Naive thymus-derived CD8-positive, alpha-beta T cell (primary cell): ENCODE results near the gene OR10C1. TPM values are rescaled to one million over a fixed set of nuclear protein-coding genes. Genes with fewer than 3 reads are reported as not detected.

ENCODE experiments used
- ATAC-seq, 2 donors: fragments of 150-1000 bp; cut with Tn5 transposase in 1 of 2; sonication (Bioruptor Pico), chemical (Tn5 transposase) in 1 of 2; 1 replicate in 1 of 2; 2 replicates in 1 of 2; pipeline ENCODE4 v1.10.0; 2021; ENCODE audit warnings: mild to moderate bottlenecking in 2 of 2, moderate library complexity in 2 of 2
- POLR2A ChIA-PET: fragments of 350-600 bp; sonication (Branson Sonifier 250); formaldehyde crosslinking; loops from one replicate; lab custom pipeline; 2021; ENCODE audit warnings: antibody characterized with exemption; lab: Charles Lee
- DNase-seq, 10 donors: peaks; one replicate each; pipeline versions ENCODE4 v3.0.0 to v3.0.0-alpha.2; 2020 to 2022
- H3K27ac Mint-ChIP-seq, 10 donors: one replicate each; pipeline ENCODE4 v1.8.0; 2020 to 2022; ENCODE audit warnings: mild to moderate bottlenecking in 10 of 10, mixed read lengths in 10 of 10, moderate library complexity in 4 of 10, inconsistent platforms in 1 of 10
- H3K27me3 Mint-ChIP-seq, 5 donors: one replicate each; pipeline ENCODE4 v1.8.0; 2021 to 2022; ENCODE audit warnings: mixed read lengths in 5 of 5
- H3K36me3 Mint-ChIP-seq, 3 donors: one replicate each; pipeline ENCODE4 v1.8.0; 2020 to 2022; ENCODE audit warnings: mixed read lengths in 3 of 3, mild to moderate bottlenecking in 2 of 3, inconsistent platforms in 1 of 3
- H3K4me1 Mint-ChIP-seq, 4 donors: one replicate each; pipeline ENCODE4 v1.8.0; 2021 to 2022; ENCODE audit warnings: mixed read lengths in 4 of 4
- H3K4me3 Mint-ChIP-seq, 10 donors: one replicate each; pipeline ENCODE4 v1.8.0; 2020 to 2022; ENCODE audit warnings: mild to moderate bottlenecking in 10 of 10, mixed read lengths in 10 of 10, moderate library complexity in 6 of 10, inconsistent platforms in 1 of 10
- H3K9me3 Mint-ChIP-seq, 9 donors: one replicate each; pipeline ENCODE4 v1.8.0; 2020 to 2022; ENCODE audit warnings: mixed read lengths in 9 of 9, mild to moderate bottlenecking in 3 of 9, inconsistent platforms in 1 of 9, moderate library complexity in 1 of 9
- polyA plus RNA-seq, 3 donors: library from polyadenylated mRNA; unstranded; fragments of 300-500 nt; fragmentation: Illumina TruSeq; gene quantifications; one replicate each; pipeline ENCODE4 v1.2.3, GENCODE V29; 2021
- total RNA-seq, 8 experiments: library from RNA in 2 of 8; stranded (reverse) in 2 of 8; gene quantifications; one replicate each; pipeline ENCODE4 v1.2.3 and lab custom pipeline; 2021 to 2026

OR10C1 gene
- total and polyA plus RNA-seq, 5 experiments from 2014 or later, result not detected

- POLR2A ChIA-PET, result interaction anchor here (0.7 kb wide), 1 partner anchor 768 kb away, joined by 4 read pairs; no protein-coding TSS in a partner anchor
- ATAC-seq (no peak), DNase-seq (no peak)
- no peak overlapping the region for H3K4me3 Mint-ChIP-seq
- no peaks in the 10 kb centered on the region for H3K4me1 Mint-ChIP-seq
- peaks cover 42 to 82% (median 72%) of the 10 kb centered on the region in 5 donors for H3K27me3 Mint-ChIP-seq
- H3K36me3 Mint-ChIP-seq, result peaks cover 0 to 27% (median 0%) of the 10 kb centered on the region in 3 donors
- no peak overlapping the region for H3K27ac Mint-ChIP-seq
- peaks cover 0 to 22% (median 9%) of the 10 kb centered on the region in 9 donors for H3K9me3 Mint-ChIP-seq
Measured at GRCh38 chr6:29447670-29448069, 8.6 kb downstream of the OR10C1 start.

GRCh38 chr6:29451471-29452193 lies 12.5 kb downstream of the OR10C1 start:
- DNase-seq (no peak), ATAC-seq (no peak)
- POLR2A ChIA-PET, result no interaction called here
- Mint-ChIP-seq H3K9me3 (peaks cover 0 to 12% (median 4%) of the 10 kb centered on the region in 9 donors), H3K4me1 (no peaks in the 10 kb centered on the region), H3K27ac (no peak overlapping the region), H3K27me3 (peaks cover 26 to 52% (median 43%) of the 10 kb centered on the region in 5 donors), H3K36me3 (peaks cover 0 to 13% (median 0%) of the 10 kb centered on the region in 3 donors), H3K4me3 (no peak overlapping the region)

- H3K27me3 Mint-ChIP-seq, result peaks cover 12 to 21% (median 16%) of the 10 kb centered on the region in 5 donors
- POLR2A ChIA-PET, result no interaction called here
- H3K9me3 Mint-ChIP-seq, result no peaks in the 10 kb centered on the region
- DNase-seq (no peak), ATAC-seq (no peak)
- H3K27ac Mint-ChIP-seq, result no peak within 1 kb of the TSS
- H3K4me3 Mint-ChIP-seq, result no peak within 1 kb of the TSS
- no peaks in the 10 kb centered on the region for H3K36me3 Mint-ChIP-seq
- H3K4me1 Mint-ChIP-seq, result no peaks in the 10 kb centered on the region
Measured at GRCh38 chr6:29456971-29457370, 17.9 kb downstream of the OR10C1 start, which contains the start of the genes OR11A1 and OR2H1. OR11A1 (minus strand) TSS chr6:29457071; CDS start chr6:29427641, 29,430 bp downstream. OR2H1 (plus strand) TSS chr6:29457155; CDS start chr6:29461770, 4,615 bp downstream.

- peaks cover 12 to 46% (median 28%) of the 10 kb centered on the region in 5 donors for H3K27me3 Mint-ChIP-seq
- no peak overlapping the region for H3K27ac Mint-ChIP-seq
- H3K9me3 Mint-ChIP-seq, result no peaks in the 10 kb centered on the region
- no peak for DNase-seq
- no peaks in the 10 kb centered on the region for H3K36me3 Mint-ChIP-seq
- H3K4me1 Mint-ChIP-seq, result peaks cover 0 to 2% (median 0%) of the 10 kb centered on the region in 4 donors
- no peak overlapping the region for H3K4me3 Mint-ChIP-seq
- POLR2A ChIA-PET, result no interaction called here
- no peak for ATAC-seq
Measured at GRCh38 chr6:29461021-29461814, 22.1 kb downstream of the OR10C1 start.

- DNase-seq, result no peak
- Mint-ChIP-seq H3K36me3 (no peaks in the 10 kb centered on the region), H3K27ac (peak overlapping the region in 1 of 10 donors; percentile 24), H3K27me3 (peaks cover 12 to 46% (median 28%) of the 10 kb centered on the region in 5 donors), H3K4me1 (peaks cover 0 to 4% (median 0%) of the 10 kb centered on the region in 4 donors), H3K4me3 (no peak overlapping the region), H3K9me3 (no peaks in the 10 kb centered on the region)
- ATAC-seq, result no peak
- POLR2A ChIA-PET, result no interaction called here
Measured at GRCh38 chr6:29462022-29462421, 22.9 kb downstream of the OR10C1 start.

- Mint-ChIP-seq H3K9me3 (no peaks in the 10 kb centered on the region), H3K4me3 (no peak overlapping the region), H3K4me1 (peaks cover 0 to 4% (median 0%) of the 10 kb centered on the region in 4 donors), H3K27me3 (peaks cover 10 to 36% (median 24%) of the 10 kb centered on the region in 5 donors), H3K36me3 (no peaks in the 10 kb centered on the region), H3K27ac (no peak overlapping the region)
- POLR2A ChIA-PET, result no interaction called here
- no peak for DNase-seq
- no peak for ATAC-seq
Measured at GRCh38 chr6:29465279-29465678, 26.2 kb downstream of the OR10C1 start.

GRCh38 chr6:29465801-29466200 lies 26.7 kb downstream of the OR10C1 start:
- Mint-ChIP-seq H3K27me3 (peaks cover 10 to 36% (median 24%) of the 10 kb centered on the region in 5 donors), H3K36me3 (no peaks in the 10 kb centered on the region), H3K9me3 (no peaks in the 10 kb centered on the region), H3K4me3 (no peak overlapping the region), H3K27ac (no peak overlapping the region), H3K4me1 (peaks cover 0 to 4% (median 0%) of the 10 kb centered on the region in 4 donors)
- ATAC-seq (no peak), DNase-seq (no peak)
- POLR2A ChIA-PET, result no interaction called here

GRCh38 chr6:29466241-29466640 lies 27.1 kb downstream of the OR10C1 start:
- ATAC-seq, result no peak
- Mint-ChIP-seq H3K27ac (no peak overlapping the region), H3K27me3 (peaks cover 10 to 39% (median 24%) of the 10 kb centered on the region in 5 donors), H3K4me3 (no peak overlapping the region), H3K4me1 (peaks cover 0 to 4% (median 0%) of the 10 kb centered on the region in 4 donors), H3K9me3 (no peaks in the 10 kb centered on the region), H3K36me3 (no peaks in the 10 kb centered on the region)
- no peak for DNase-seq
- POLR2A ChIA-PET, result no interaction called here

GRCh38 chr6:29474996-29475395 lies 35.9 kb downstream of the OR10C1 start:
- no peaks in the 10 kb centered on the region for H3K36me3 Mint-ChIP-seq
- POLR2A ChIA-PET, result interaction anchor here (0.6 kb wide), 1 partner anchor 19 kb away, joined by 5 read pairs; no protein-coding TSS in a partner anchor
- no peaks in the 10 kb centered on the region for H3K4me1 Mint-ChIP-seq
- peaks cover 0 to 2% (median 0%) of the 10 kb centered on the region in 9 donors for H3K9me3 Mint-ChIP-seq
- ATAC-seq, result no peak
- H3K27ac Mint-ChIP-seq, result no peak overlapping the region
- no peak overlapping the region for H3K4me3 Mint-ChIP-seq
- peaks cover 4 to 23% (median 11%) of the 10 kb centered on the region in 5 donors for H3K27me3 Mint-ChIP-seq
- no peak for DNase-seq

- Mint-ChIP-seq H3K4me3 (no peak overlapping the region), H3K9me3 (peaks cover 0 to 10% (median 1%) of the 10 kb centered on the region in 9 donors), H3K4me1 (no peaks in the 10 kb centered on the region), H3K36me3 (no peaks in the 10 kb centered on the region), H3K27me3 (peaks cover 2 to 15% (median 6%) of the 10 kb centered on the region in 5 donors), H3K27ac (no peak overlapping the region)
- ATAC-seq (no peak), DNase-seq (no peak)
- POLR2A ChIA-PET, result no interaction called here
Measured at GRCh38 chr6:29477923-29478450, 38.9 kb downstream of the OR10C1 start.

GRCh38 chr6:29478740-29479139 lies 39.6 kb downstream of the OR10C1 start:
- Mint-ChIP-seq H3K9me3 (peaks cover 0 to 10% (median 1%) of the 10 kb centered on the region in 9 donors), H3K4me3 (no peak overlapping the region), H3K27me3 (peaks cover 0 to 11% (median 3%) of the 10 kb centered on the region in 5 donors)

GRCh38 chr6:29479560-29479959 lies 40.5 kb downstream of the OR10C1 start:
- H3K36me3 Mint-ChIP-seq, result peaks cover 0 to 2% (median 0%) of the 10 kb centered on the region in 3 donors
- H3K9me3 Mint-ChIP-seq, result peaks cover 0 to 10% (median 1%) of the 10 kb centered on the region in 9 donors
- no peak overlapping the region for H3K27ac Mint-ChIP-seq
- POLR2A ChIA-PET, result no interaction called here
- no peak for DNase-seq
- H3K4me3 Mint-ChIP-seq, result no peak overlapping the region
- H3K4me1 Mint-ChIP-seq, result no peaks in the 10 kb centered on the region
- peaks cover 0 to 11% (median 3%) of the 10 kb centered on the region in 5 donors for H3K27me3 Mint-ChIP-seq
- ATAC-seq, result no peak

More at GRCh38 chr6:29478740-29479139, 39.6 kb downstream of the OR10C1 start:
- Mint-ChIP-seq H3K36me3 (peaks cover 0 to 2% (median 0%) of the 10 kb centered on the region in 3 donors), H3K4me1 (no peaks in the 10 kb centered on the region), H3K27ac (no peak overlapping the region)
- ATAC-seq (no peak), DNase-seq (no peak)
- POLR2A ChIA-PET, result no interaction called here
